Right lobe of liver (tissue), 6 donors: Measurements from ENCODE around the gene CAT. TPM values are rescaled to one million over a fixed set of nuclear protein-coding genes. Genes with fewer than 3 reads are reported as not detected.

Source experiments
- ATAC-seq, 4 donors: fragments of 200-7000 bp; cut with Tn5 transposase; one replicate each; pipeline ENCODE4 v1.9.1; 2020; ENCODE audit warnings: mild to moderate bottlenecking in 4 of 4, moderate library complexity in 4 of 4
- DNase-seq, 3 donors: peaks; one replicate each; pipeline ENCODE4 v3.0.0-alpha.2; 2020
- H3K27ac ChIP-seq, 3 donors: fragments of 200-600 bp; one replicate each; pipeline ENCODE4 v1.8.0; 2022
- H3K27me3 ChIP-seq, 2 donors: fragments of 200-600 bp; one replicate each; pipeline ENCODE4 v1.8.0; 2022
- H3K36me3 ChIP-seq, 4 donors: fragments of 200-600 bp; sonication (generic) in 1 of 4; one replicate each; pipeline versions ENCODE4 v1.5.1 to v1.8.0; 2017 to 2022; ENCODE audit warnings: control low read depth in 1 of 4
- H3K4me1 ChIP-seq, 4 donors: fragments of 200-600 bp; sonication (generic) in 1 of 4; one replicate each; pipeline versions ENCODE4 v1.5.1 to v1.8.0; 2017 to 2022; ENCODE audit warnings: control low read depth in 1 of 4
- H3K4me3 ChIP-seq, 3 donors: fragments of 200-600 bp; one replicate each; pipeline ENCODE4 v1.8.0; 2022
- H3K9me3 ChIP-seq, 4 donors: fragments of 200-600 bp; sonication (generic) in 1 of 4; one replicate each; pipeline versions ENCODE4 v1.5.1 to v1.8.0; 2017 to 2022; ENCODE audit warnings: control low read depth in 1 of 4
- POLR2A ChIP-seq: fragments of 450-650 bp; IDR thresholded peaks from one replicate; pipeline ENCODE4 v1.6.1; 2017; ENCODE audit warnings: antibody characterized with exemption, mild to moderate bottlenecking
- WGBS: methylation state at CpG from one replicate; pipeline ENCODE4 v1.1.6; 2018; ENCODE audit warnings: low coverage, low lambda C conversion rate; ENCODE audit not compliant: insufficient coverage; ENCODE audit errors: missing lambda C conversion rate; 5-methylcytosine and 5-hydroxymethylcytosine counted together
- intact Hi-C, 2 donors: fragments of 100-400 bp; cut with DNase I; formaldehyde crosslinking; loops; one replicate each; pipeline versions ENCODE4 v1.11.2 to v1.14.1; 2022
- long read RNA-seq: library from polyadenylated mRNA; unstranded; transcript quantifications from one replicate; pipeline ENCODE4 v2.0.0, GENCODE V29; 2019
- total RNA-seq, 6 experiments: library from RNA; depleted of rRNA in 2 of 6; stranded (reverse); fragments of >200 nt in 2 of 6; fragmentation: NEBNext Ultra II Directional in 3 of 6; extraction: Animal tissue kit (Norgen Biotek cat#: 25700) in 3 of 6; gene quantifications; one replicate each; pipeline versions ENCODE4 v1.1.0 to v1.2.4, GENCODE V29; 2016 to 2023
- TF ChIP-seq, protein P1 (sequence below), 4 donors: fragments of 200-600 bp in 3 of 4; fragments of 450-650 bp in 1 of 4; IDR thresholded peaks; one replicate each; pipeline versions ENCODE4 v1.5.1 to v1.8.0; 2016 to 2022; ENCODE audit warnings: antibody characterized with exemption in 4 of 4, mild to moderate bottlenecking in 2 of 4
- donor health status: DM: no; HTN: yes; CAD: no.
- donor health status: DM: no; HTN: no; CAD: no.
- donor health status: DM: no; HTN: no; CAD: no.
- donor health status: DM: no; HTN: yes; CAD: no.
- donor health status: DM: no; HTN: yes; CAD: no.

Gene CAT
- 100 to 1,000 TPM; 212 to 450 (median 330) TPM for total RNA-seq
- long read RNA-seq, transcript CAT-201 (13 exons, 2,302 nt): major isoform, 139 of 155 reads
- long read RNA-seq, partial matches to known transcripts: 14 of 155 reads
- long read RNA-seq, other reads (novel, unspliced or antisense): 1 of 155 reads

DNA sequence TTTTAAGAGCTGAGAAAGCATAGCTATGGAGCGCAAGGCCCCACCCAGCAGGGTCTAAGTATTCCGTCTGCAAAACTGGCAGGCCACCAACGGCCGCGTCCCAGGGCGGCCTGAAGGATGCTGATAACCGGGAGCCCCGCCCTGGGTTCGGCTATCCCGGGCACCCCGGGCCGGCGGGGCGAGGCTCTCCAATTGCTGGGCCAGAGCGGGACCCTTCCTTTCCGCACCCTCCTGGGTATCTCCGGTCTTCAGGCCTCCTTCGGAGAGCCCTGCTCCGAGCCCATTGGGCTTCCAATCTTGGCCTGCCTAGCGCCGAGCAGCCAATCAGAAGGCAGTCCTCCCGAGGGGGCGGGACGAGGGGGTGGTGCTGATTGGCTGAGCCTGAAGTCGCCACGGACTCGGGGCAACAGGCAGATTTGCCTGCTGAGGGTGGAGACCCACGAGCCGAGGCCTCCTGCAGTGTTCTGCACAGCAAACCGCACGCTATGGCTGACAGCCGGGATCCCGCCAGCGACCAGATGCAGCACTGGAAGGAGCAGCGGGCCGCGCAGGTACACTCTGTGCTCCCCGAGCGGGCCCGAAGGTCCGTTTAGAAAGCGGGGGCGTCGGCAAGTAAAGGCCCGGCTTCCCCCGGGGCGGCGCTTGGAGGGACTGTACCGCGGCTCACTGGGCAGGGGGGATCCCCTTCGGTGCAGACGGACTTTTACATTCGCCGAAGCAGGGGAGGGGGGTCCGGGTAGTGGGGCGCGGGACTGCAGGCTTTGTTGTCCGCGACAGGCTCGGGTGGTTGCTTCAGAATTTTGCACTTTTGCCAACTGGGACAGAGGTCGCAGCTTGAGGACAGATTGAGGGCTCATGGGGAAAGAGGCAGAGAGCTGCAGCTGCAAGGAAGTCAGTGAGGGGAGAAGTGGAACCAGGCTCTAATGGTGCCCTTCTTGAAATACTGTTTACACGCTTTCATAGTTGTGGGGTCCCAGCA is at the start of gene CAT:
Gene CAT, plus strand, starts transcription at position 406 of the 979 bp plus-strand sequence. Its CDS starts 80 bp downstream, at position 486.
- peak within 1 kb of the TSS; percentile 81 to 98 (median 98) for H3K27ac ChIP-seq
- DNase-seq (peak; percentile 98 to 99 (median 99)), ATAC-seq (peak; percentile 88 to 95 (median 90))
- TF ChIP-seq, protein P1, sequence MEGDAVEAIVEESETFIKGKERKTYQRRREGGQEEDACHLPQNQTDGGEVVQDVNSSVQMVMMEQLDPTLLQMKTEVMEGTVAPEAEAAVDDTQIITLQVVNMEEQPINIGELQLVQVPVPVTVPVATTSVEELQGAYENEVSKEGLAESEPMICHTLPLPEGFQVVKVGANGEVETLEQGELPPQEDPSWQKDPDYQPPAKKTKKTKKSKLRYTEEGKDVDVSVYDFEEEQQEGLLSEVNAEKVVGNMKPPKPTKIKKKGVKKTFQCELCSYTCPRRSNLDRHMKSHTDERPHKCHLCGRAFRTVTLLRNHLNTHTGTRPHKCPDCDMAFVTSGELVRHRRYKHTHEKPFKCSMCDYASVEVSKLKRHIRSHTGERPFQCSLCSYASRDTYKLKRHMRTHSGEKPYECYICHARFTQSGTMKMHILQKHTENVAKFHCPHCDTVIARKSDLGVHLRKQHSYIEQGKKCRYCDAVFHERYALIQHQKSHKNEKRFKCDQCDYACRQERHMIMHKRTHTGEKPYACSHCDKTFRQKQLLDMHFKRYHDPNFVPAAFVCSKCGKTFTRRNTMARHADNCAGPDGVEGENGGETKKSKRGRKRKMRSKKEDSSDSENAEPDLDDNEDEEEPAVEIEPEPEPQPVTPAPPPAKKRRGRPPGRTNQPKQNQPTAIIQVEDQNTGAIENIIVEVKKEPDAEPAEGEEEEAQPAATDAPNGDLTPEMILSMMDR (IDR thresholded peaks at IDR 0.05): no peak
- TF ChIP-seq POLR2A: peak; percentile 84
- no peaks in the 10 kb centered on the region for H3K9me3 ChIP-seq
- H3K27me3 ChIP-seq: no peaks in the 10 kb centered on the region
- intact Hi-C loops: no loop called here
- no peaks in the 10 kb centered on the region for H3K36me3 ChIP-seq
- peaks cover 0 to 70% (median 14%) of the 10 kb centered on the region in 4 donors for H3K4me1 ChIP-seq
- peak within 1 kb of the TSS; percentile 77 to 91 (median 85) for H3K4me3 ChIP-seq
- WGBS: 0% methylated on average over 16 of the region's 62 CpGs

DNA sequence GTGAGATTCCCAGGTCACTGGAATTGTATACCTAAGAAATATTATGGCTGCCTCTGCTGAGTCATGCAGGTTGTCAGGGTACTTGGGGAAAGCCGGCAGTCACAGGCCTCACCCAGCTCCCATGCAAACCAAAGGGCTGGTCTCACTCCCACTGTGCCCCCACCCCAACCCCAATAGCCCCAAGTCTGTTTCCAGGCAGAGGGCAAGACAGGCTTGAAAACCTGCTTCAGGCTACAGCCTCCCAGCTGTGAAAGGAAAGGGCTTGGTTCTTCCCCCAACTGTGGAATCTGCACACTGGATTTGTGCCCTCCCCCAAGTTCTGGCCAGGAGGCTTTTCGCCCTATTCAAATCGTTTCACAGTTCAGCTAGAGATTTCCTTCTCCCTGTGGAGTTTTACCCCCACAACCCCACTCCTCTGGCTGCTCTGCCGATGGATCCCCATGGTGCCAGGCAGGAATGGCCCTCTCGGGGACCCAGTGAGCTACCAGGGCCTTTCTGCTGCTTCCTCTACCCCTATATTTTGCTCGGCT is 43.9 kb upstream of the CAT start:
- intact Hi-C loops: no loop called here
- ATAC-seq (no peak), DNase-seq (no peak)
- WGBS: 89% methylated on average over 5 of the region's 6 CpGs
- TF ChIP-seq, protein P1 (IDR thresholded peaks at IDR 0.05): no peak
- no peak for TF ChIP-seq POLR2A
- H3K4me1 ChIP-seq: no peaks in the 10 kb centered on the region
- H3K4me3 ChIP-seq: no peak overlapping the region
- H3K27ac ChIP-seq: no peak overlapping the region
- no peaks in the 10 kb centered on the region for H3K27me3 ChIP-seq
- H3K9me3 ChIP-seq: no peaks in the 10 kb centered on the region
- no peaks in the 10 kb centered on the region for H3K36me3 ChIP-seq

DNA sequence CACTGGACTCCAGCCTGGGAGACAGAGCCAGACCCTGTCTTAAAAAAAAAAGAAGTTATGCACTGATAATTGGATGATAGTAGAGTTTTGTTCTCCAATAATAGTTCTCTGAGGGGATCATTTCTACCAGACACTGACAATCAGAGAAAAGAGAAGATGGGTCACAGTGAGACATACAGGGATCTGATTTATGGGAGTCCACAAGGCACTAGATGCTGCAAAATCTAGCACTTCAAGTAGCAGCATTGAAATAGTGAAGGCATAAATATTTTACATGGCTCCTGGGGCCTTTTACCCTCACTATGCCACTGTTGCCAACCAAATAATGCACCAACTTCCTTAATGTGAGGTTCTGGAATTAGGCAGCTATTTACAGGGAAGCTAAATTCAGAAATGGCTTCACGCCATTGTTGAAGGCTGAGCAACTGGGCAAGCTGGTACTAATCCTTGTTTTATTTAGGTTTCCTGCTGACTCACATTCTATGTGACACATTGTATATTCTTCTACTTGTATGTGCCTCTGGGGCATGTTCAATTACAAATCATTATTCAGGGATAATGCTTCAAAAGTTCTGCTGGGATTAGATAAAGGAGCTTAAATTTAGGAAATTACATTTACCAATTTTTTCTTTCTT is 42.7 kb upstream of the CAT start:
- 56% methylated on average over 1 of the region's 1 CpG for WGBS
- Histone ChIP-seq H3K27ac (no peak overlapping the region), H3K27me3 (no peaks in the 10 kb centered on the region), H3K36me3 (no peaks in the 10 kb centered on the region), H3K9me3 (no peaks in the 10 kb centered on the region), H3K4me1 (no peaks in the 10 kb centered on the region), H3K4me3 (no peak overlapping the region)
- ATAC-seq (no peak), DNase-seq (no peak)
- TF ChIP-seq, protein P1 (IDR thresholded peaks at IDR 0.05): no peak
- TF ChIP-seq POLR2A: no peak
- intact Hi-C loops: no loop called here

DNA sequence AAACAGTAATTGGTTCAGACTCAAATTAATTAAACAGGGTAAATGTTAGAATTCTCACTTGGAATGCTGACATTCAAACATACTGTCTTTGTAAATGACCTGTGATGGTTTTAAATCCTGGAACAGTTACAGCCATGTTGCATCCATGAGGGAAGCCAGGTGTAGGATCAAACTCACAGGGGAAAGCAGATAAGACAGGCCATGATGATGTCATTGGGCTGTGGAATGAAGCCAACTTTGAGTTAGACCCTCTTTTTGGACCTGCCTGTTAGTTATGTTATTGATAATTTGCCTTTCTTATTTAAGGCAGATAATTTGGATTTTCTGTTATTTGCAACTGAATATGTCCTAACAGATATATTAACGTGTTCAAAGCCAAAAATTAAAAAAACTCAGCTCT is 41.6 kb upstream of the CAT start:
- no peaks in the 10 kb centered on the region for H3K4me1 ChIP-seq
- intact Hi-C loops: no loop called here
- no peaks in the 10 kb centered on the region for H3K9me3 ChIP-seq
- no peak for DNase-seq
- ATAC-seq: no peak
- H3K27me3 ChIP-seq: no peaks in the 10 kb centered on the region
- no peak overlapping the region for H3K27ac ChIP-seq
- WGBS: 81% methylated on average over 1 of the region's 1 CpG
- H3K36me3 ChIP-seq: no peaks in the 10 kb centered on the region
- TF ChIP-seq POLR2A: no peak
- TF ChIP-seq, protein P1 (IDR thresholded peaks at IDR 0.05): no peak
- no peak overlapping the region for H3K4me3 ChIP-seq
